Measurements from ENCODE around the gene OMG. TPM values are rescaled to one million over a fixed set of nuclear protein-coding genes. Genes with fewer than 3 reads are reported as not detected.
"Not testable (repeated sequence)": the region's sequence is repeated elsewhere in the genome, so short reads cannot be mapped to it uniquely, and the experiment has no call there.

Gene OMG
- total and polyA plus RNA-seq, 2 experiments from 2014 or later: 0.58 TPM; not detected in 1

DNA sequence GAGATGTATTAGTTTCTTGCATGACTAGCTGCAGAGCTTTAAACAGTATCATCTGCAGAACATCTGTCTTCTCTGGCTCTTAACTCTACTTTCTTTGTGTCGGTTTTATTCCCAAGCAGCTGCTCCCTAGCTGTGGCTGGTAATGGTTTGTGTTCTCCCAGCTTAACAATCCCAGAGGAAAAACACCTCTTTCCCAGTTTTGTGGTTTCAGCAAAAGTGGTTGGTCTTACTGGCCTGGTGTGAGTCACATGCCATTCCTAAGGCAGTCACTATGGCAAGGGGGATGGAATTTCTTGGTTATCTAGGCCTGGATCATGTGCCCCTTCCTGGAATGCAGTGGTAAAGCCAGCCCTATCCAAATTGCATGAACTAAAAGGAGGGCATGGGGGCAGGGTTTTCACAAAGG, 27.5 kb downstream of the OMG start:
- Histone ChIP-seq H2AFZ (no peak overlapping the region), H3K4me2 (peak overlapping the region; percentile 26), H3K9me3 (ENCODE audit: low read depth) (no peaks in the 10 kb centered on the region), H3K9me2 (replicated peaks; ENCODE audit: insufficient read depth) (no peaks in the 10 kb centered on the region), H3K79me2 (no peaks in the 10 kb centered on the region), H3K36me3 (replicated peaks; ENCODE audit: insufficient read depth, low read depth) (peaks cover 1% of the 10 kb centered on the region), H3K27ac (peak overlapping the region; percentile 66), H3K4me3 (no peak overlapping the region), H3K4me1 (ENCODE audit: insufficient read depth) (peaks cover 21% of the 10 kb centered on the region), H4K20me1 (ENCODE audit: insufficient read depth, poor library complexity, severe bottlenecking) (no peaks in the 10 kb centered on the region), H3K27me3 (no peaks in the 10 kb centered on the region)
- peak; percentile 60 for DNase-seq (ENCODE audit: low spot score)
- no peak for TF ChIP-seq EZH2phosphoT487 (IDR thresholded peaks at IDR 0.05; ENCODE audit: low read depth, severe bottlenecking, unreplicated experiment)
- TF ChIP-seq EZH2 (IDR thresholded peaks at IDR 0.05; ENCODE audit: borderline replicate concordance): no peak
- TF ChIP-seq, protein P1, sequence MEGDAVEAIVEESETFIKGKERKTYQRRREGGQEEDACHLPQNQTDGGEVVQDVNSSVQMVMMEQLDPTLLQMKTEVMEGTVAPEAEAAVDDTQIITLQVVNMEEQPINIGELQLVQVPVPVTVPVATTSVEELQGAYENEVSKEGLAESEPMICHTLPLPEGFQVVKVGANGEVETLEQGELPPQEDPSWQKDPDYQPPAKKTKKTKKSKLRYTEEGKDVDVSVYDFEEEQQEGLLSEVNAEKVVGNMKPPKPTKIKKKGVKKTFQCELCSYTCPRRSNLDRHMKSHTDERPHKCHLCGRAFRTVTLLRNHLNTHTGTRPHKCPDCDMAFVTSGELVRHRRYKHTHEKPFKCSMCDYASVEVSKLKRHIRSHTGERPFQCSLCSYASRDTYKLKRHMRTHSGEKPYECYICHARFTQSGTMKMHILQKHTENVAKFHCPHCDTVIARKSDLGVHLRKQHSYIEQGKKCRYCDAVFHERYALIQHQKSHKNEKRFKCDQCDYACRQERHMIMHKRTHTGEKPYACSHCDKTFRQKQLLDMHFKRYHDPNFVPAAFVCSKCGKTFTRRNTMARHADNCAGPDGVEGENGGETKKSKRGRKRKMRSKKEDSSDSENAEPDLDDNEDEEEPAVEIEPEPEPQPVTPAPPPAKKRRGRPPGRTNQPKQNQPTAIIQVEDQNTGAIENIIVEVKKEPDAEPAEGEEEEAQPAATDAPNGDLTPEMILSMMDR (IDR thresholded peaks at IDR 0.05; ENCODE audit: poor library complexity): no peak
- 43% methylated on average over 1 of the region's 1 CpG for WGBS (ENCODE audit: low lambda C conversion rate, missing lambda C conversion rate)

DNA sequence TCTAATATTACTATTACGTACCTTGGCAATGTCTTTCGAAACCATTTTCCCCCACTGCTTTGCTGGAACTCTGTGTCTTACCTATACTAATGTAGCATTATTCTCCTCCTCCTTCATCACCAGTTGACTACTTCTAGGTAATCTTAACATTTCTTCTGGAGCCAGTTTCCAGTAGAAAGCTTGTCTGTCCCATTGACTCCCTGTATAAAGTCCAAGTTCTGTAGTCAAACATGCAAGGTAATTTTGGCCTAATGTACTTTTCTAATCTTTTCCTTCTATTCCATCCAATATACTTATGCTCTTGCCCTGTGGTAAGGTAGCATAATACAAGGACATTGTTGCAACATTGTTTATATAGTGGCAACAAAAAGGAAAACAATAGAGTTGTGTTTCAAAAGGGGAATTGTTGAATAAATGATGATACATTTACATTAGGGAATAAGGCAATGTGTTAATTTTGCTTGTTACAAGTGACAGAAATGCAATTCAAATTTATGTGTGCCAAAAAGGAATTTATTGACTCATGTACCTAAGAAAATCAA, 27.9 kb downstream of the OMG start:
- Histone ChIP-seq H2AFZ (no peak overlapping the region), H3K27ac (peak overlapping the region; percentile 66), H3K4me1 (ENCODE audit: insufficient read depth) (peaks cover 21% of the 10 kb centered on the region), H3K27me3 (no peaks in the 10 kb centered on the region), H3K9me3 (ENCODE audit: low read depth) (no peaks in the 10 kb centered on the region), H4K20me1 (ENCODE audit: insufficient read depth, poor library complexity, severe bottlenecking) (no peaks in the 10 kb centered on the region), H3K4me3 (no peak overlapping the region), H3K36me3 (replicated peaks; ENCODE audit: insufficient read depth, low read depth) (peaks cover 5% of the 10 kb centered on the region), H3K4me2 (peak overlapping the region; percentile 36), H3K9me2 (replicated peaks; ENCODE audit: insufficient read depth) (no peaks in the 10 kb centered on the region), H3K79me2 (no peaks in the 10 kb centered on the region)
- peak; percentile 7 for DNase-seq (ENCODE audit: low spot score)
- WGBS (ENCODE audit: low lambda C conversion rate, missing lambda C conversion rate): 94% methylated on average over 2 of the region's 2 CpGs
- TF ChIP-seq EZH2phosphoT487 (IDR thresholded peaks at IDR 0.05; ENCODE audit: low read depth, severe bottlenecking, unreplicated experiment) (no peak), EZH2 (IDR thresholded peaks at IDR 0.05; ENCODE audit: borderline replicate concordance) (no peak)
- TF ChIP-seq, protein P1 (IDR thresholded peaks at IDR 0.05; ENCODE audit: poor library complexity): no peak

DNA sequence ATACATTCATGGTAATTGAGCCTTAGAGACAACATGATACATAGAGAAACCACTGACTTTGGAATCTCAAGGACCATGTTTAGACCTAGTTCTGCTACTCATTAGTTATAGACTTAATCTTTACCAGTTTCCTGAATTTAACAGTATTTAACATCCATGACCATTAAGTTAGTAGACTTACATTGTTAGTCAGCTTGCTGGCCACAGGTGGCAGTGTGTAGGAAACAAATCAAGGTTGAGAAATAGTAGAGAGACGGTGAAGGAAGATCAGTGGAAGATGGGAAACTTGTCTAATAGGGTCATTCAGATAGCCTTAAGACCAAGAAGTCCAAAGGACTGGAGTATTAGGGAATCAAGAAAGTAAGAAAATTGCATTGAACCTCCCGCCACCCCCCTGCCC, 31.0 kb downstream of the OMG start:
- H3K4me1 ChIP-seq (ENCODE audit: insufficient read depth): peaks cover 21% of the 10 kb centered on the region
- WGBS (ENCODE audit: low lambda C conversion rate, missing lambda C conversion rate): 100% methylated on average over 2 of the region's 2 CpGs
- TF ChIP-seq EZH2 (IDR thresholded peaks at IDR 0.05; ENCODE audit: borderline replicate concordance): no peak
- no peak for TF ChIP-seq EZH2phosphoT487 (IDR thresholded peaks at IDR 0.05; ENCODE audit: low read depth, severe bottlenecking, unreplicated experiment)
- TF ChIP-seq, protein P1 (IDR thresholded peaks at IDR 0.05; ENCODE audit: poor library complexity): peak; percentile 4
- no peaks in the 10 kb centered on the region for H3K9me3 ChIP-seq (ENCODE audit: low read depth)
- H3K27ac ChIP-seq: no peak overlapping the region
- DNase-seq (ENCODE audit: low spot score): no peak
- no peaks in the 10 kb centered on the region for H3K79me2 ChIP-seq
- H4K20me1 ChIP-seq (ENCODE audit: insufficient read depth, poor library complexity, severe bottlenecking): no peaks in the 10 kb centered on the region
- no peak overlapping the region for H3K4me3 ChIP-seq
- H3K9me2 ChIP-seq (replicated peaks; ENCODE audit: insufficient read depth): no peaks in the 10 kb centered on the region
- no peak overlapping the region for H2AFZ ChIP-seq
- H3K4me2 ChIP-seq: no peak overlapping the region
- H3K36me3 ChIP-seq (replicated peaks; ENCODE audit: insufficient read depth, low read depth): peaks cover 5% of the 10 kb centered on the region
- no peaks in the 10 kb centered on the region for H3K27me3 ChIP-seq

DNA sequence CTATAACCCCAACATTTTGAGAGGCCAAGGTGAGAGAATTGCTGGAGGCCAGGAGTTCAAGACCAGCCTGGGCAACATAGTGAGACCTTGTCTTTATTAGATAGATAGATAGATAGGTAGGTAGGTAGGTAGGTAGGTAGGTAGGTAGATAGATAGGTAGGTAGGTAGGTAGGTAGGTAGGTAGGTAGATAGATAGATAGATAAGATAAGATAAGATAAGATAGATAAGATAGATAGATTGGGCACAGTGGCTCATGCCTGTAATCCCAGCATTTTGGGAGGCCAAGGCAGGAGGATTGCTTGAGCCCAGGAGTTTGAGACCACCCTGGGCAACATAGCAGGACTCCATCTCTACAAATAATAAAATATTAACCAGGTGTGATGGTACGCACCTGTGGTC, 34.1 kb downstream of the OMG start:
- 100% methylated on average over 1 of the region's 1 CpG for WGBS (ENCODE audit: low lambda C conversion rate, missing lambda C conversion rate)
- H3K4me2 ChIP-seq; H3K9me3 ChIP-seq (ENCODE audit: low read depth); H3K9me2 ChIP-seq (replicated peaks; ENCODE audit: insufficient read depth); H3K4me1 ChIP-seq (ENCODE audit: insufficient read depth); DNase-seq (ENCODE audit: low spot score); H3K27me3 ChIP-seq; H3K36me3 ChIP-seq (replicated peaks; ENCODE audit: insufficient read depth, low read depth); H3K79me2 ChIP-seq; H3K27ac ChIP-seq; H4K20me1 ChIP-seq (ENCODE audit: insufficient read depth, poor library complexity, severe bottlenecking); H3K4me3 ChIP-seq; H2AFZ ChIP-seq: not testable (repeated sequence)

All from hepatocyte (in vitro differentiated cells).